T-helper 9 cell (primary cell): ENCODE results near the gene RABGEF1.
"Not testable (repeated sequence)": the region's sequence is repeated elsewhere in the genome, so short reads cannot be mapped to it uniquely, and the experiment has no call there.

Experiments
- DNase-seq: peaks from one replicate; pipeline ENCODE4 v3.0.0-alpha.2; 2020

RABGEF1 gene

DNA sequence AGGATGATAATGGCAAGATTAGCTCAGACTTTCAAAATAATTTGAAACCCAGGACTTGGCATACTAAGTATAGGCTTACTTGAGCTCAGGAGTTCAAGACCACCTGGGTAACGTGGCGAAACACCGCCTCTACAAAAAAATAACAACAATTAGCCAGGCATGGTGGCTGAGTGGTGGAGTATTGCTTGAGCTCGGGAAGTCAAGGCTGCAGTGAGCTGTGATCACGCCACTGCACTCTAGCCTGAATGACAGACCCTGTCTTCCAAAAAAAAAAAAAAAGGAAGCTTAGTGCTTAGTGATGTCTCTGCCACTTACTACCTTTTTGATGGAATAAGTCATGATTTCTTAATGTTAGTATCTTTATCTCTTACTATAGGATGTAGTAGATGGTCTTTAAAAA is 25.5 kb downstream of the RABGEF1 start:
- DNase-seq: no peak

GRCh38 chr7:66767486-66767885 is 27.0 kb downstream of the RABGEF1 start:
- DNase-seq: not testable (repeated sequence)

- no peak for DNase-seq
Observed at GRCh38 chr7:66768865-66769832, 28.6 kb downstream of the RABGEF1 start.

GRCh38 chr7:66769833-66770512 is 29.4 kb downstream of the RABGEF1 start:
- DNase-seq: no peak

DNA sequence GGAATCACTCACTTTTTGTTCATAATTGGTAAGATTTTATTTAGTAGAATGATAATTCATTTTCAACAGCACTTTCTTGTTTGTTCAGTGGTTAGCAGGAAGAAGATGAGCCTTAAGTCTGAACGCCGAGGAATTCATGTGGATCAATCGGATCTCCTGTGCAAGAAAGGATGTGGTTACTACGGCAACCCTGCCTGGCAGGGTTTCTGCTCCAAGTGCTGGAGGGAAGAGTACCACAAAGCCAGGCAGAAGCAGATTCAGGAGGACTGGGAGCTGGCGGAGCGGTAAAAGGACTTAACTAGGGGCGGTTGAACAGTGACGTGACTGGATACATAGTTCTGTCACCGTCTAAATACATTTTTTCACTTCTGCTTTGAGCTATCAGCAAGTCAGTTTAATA is 31.3 kb downstream of the RABGEF1 start:
- DNase-seq: no peak

DNA sequence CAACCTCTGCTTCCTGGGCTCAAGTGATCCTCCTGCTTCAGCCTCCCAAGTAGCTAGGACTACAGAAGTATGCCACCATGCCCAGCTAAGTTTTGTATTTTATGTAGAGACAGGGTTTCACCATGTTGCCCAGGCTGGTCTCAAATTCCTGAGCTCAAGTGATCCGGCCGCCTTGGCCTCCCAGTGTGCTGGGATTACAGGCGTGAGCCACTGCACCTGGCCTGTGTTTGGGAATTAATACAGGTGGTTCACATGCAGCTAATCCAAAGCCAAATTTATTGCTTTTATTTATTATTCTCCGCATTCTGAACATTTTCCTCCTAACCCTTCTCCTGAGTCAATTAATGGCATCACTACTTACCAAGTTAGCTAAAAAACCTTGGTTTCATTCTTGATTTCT is 33.2 kb downstream of the RABGEF1 start:
- DNase-seq: not testable (repeated sequence)

- not testable (repeated sequence) for DNase-seq
Observed at GRCh38 chr7:66776383-66776782, 35.9 kb downstream of the RABGEF1 start.

GRCh38 chr7:66776800-66777442 is 36.4 kb downstream of the RABGEF1 start:
- DNase-seq: no peak

- DNase-seq: no peak
Observed at GRCh38 chr7:66778201-66778600, 37.7 kb downstream of the RABGEF1 start.

DNA sequence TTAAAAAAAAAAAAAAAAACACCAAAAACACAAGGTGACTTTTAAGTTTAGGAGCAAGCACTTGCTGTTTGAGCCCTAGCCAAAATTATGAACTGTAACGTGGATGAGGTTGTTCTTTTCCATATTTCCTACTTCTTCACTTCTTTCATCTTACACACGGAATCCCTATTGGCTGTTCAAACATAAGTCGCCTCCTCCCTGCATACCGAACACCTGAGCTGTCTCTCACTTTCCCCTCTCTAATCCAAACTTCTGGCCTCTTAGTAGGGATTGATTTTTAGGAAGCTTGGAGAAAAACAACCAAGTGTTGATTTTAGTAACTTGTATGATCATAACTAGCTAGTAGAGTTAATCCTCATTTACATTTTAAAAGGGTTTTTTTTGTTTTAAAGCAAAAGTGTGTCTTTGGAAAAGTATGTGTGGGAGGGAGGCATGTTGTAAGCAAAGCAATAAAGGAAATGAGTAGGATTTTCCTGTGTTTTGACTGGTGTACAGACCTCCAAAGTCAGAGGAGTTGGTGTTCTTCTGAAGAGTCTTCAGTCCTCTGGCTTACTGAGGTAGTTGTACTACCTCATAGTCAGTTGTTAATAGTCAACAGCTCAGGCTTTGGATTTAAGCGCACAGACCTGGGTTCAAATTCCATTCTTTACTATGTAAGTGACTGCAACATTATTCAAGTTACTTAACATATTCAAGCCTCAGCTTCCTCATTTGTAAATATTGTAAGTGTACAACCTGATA is 39.3 kb downstream of the RABGEF1 start:
- DNase-seq: no peak

- no peak for DNase-seq
Observed at GRCh38 chr7:66781408-66782090, 41.0 kb downstream of the RABGEF1 start.

DNA sequence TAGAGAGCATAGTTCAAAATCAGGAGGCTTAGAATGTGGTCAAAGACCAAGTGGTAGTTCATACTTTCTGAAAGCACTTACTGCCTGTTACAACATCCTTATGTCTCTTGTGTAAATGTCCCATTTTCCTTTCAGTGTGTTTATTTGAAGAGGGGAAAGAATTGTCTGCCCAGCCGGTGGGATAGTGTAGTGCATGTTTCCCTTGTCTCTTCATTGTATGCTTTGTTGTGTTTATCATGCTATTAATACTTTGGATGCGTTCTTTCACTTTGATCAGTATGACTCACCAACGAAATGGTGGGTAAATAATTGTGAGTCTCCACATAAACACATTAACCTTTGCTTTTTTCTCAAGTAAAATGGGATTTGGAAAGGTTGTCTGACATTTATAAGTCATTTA is 42.3 kb downstream of the RABGEF1 start:
- not testable (repeated sequence) for DNase-seq

DNA sequence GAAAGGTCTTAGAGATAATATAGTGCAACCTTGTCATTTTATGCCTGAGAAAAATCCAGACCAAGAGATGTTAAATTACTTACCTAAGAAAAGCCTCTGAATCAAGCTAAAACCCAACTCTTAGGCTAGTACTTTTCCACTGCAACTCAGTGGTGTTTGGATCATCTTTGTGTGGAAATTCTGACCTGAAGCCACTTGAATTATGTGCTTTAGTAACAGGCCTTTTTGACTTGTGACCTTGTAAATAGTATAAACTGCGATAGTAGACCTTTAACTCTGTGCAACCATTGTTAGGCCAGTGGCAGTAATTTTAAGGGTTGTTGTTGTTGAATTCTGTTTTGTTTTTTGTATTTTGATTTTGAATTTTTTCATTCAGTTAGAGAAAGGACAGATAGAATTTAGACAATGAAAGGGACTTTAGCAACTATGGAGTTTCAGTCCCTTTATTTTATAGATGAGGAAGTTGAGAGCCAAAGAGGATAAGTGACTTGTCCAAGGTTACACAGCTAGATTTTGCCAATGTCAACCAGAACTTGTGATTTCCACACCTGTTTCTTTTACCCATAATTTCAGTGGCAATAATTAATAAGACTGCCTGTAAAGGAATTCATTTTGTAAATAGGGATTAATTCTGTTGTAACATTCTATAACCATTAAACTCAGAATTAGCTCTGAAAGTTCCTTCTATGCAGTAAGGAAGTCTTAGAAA is 43.5 kb downstream of the RABGEF1 start:
- DNase-seq: not testable (repeated sequence)

DNA sequence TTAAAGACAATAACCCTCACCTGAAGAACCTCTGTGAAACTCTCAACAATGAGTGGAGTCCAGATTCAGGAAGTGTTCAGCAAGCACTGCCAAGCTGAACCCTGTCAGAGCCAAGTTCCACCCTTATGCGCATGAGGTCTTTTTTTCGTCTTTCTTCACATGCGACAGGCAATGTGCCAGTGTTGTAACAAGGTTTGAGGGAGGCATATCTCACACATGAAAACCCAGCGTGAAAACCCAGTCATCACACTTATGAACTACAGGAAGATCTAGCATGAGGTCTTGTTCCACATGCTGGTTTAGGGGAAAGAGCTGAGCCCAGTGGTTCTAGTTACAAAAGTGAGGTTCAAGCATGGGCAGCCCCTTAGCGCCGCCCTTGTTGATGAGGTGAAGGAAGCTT is 49.7 kb downstream of the RABGEF1 start:
- no peak for DNase-seq

- DNase-seq: no peak
Observed at GRCh38 chr7:66790725-66791124, 50.2 kb downstream of the RABGEF1 start.

DNA sequence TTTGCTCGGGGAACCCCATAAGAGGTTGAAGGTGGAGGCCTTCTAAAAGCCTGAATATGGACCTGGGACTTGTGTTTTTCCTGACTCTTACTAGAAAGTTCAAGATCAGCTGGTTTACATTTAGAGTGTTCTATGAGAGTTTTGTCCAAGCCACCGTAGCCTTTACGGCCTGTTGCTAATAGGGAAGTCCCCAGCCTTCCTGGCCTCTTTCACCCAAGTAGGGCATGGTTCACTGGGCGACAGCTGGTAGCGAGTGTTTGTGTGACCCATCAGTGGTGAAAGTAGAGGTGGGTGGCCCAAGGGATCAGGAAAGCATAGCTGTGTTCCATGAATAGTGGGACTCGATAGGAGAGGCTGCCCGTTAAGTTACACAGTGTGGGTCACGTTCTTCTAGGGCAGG is 60.1 kb downstream of the RABGEF1 start:
- DNase-seq: no peak

- DNase-seq: no peak
Observed at GRCh38 chr7:66804001-66804400, 63.5 kb downstream of the RABGEF1 start.

- DNase-seq: no peak
Observed at GRCh38 chr7:66807736-66808135, 67.2 kb downstream of the RABGEF1 start.

- no peak for DNase-seq
Observed at GRCh38 chr7:66810716-66811115, 70.2 kb downstream of the RABGEF1 start.

GRCh38 chr7:66815186-66815875 is 74.8 kb downstream of the RABGEF1 start:
- not testable (repeated sequence) for DNase-seq

DNA sequence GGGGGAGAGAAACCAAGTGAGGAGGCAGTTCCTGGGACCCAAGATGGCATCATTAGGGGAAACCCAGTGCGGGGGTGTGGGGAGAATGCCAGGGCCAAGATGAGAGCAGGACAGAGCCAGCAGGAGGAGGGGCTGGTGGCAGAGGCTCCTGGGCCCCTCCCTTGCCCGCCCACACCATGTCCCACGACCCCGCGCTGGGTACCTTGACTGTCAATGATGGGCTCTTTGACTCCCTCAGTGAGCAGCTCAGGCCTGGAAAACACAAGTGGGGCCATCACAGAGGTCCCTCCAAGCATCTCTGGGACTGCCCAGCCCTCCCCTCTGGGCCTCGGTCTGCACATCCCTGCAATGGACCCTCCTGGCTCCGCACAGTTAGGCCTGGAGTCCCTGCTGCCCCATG is 75.4 kb downstream of the RABGEF1 start:
- DNase-seq: no peak
